WTC11 (cell line): Measurements from ENCODE around the gene UMAD1. TPM values are rescaled to one million over a fixed set of nuclear protein-coding genes. Genes with fewer than 3 reads are reported as not detected.
A peak's percentile ranks its signal among the peaks of the same experiment; 100 is the strongest.

Experiments
- ATAC-seq: fragments of 200-7000 bp; cut with Tn5 transposase; 2 replicates; pipeline ENCODE4 v1.10.0; 2021; ENCODE audit warnings: mild to moderate bottlenecking, moderate library complexity
- CTCF ChIA-PET: fragments of 300-600 bp; sonication (Branson Sonifier 250); formaldehyde crosslinking; loops from one replicate; lab custom pipeline; 2021; ENCODE audit warnings: antibody characterized with exemption; lab: Charles Lee
- POLR2A ChIA-PET: fragments of 350-600 bp; sonication (Branson Sonifier 250); formaldehyde crosslinking; loops from one replicate; lab custom pipeline; 2021; ENCODE audit warnings: antibody characterized with exemption; lab: Charles Lee
- DNase-seq: peaks from one replicate; pipeline ENCODE4 v3.0.0; 2021; ENCODE audit warnings: low spot score
- H3K27ac Mint-ChIP-seq: 2 replicates; pipeline ENCODE4 v1.8.0; 2021; ENCODE audit warnings: mixed read lengths
- H3K27me3 Mint-ChIP-seq: 2 replicates; pipeline ENCODE4 v1.8.0; 2021; ENCODE audit warnings: low read depth, mild to moderate bottlenecking, moderate library complexity, mixed read lengths
- H3K36me3 Mint-ChIP-seq: 2 replicates; pipeline ENCODE4 v1.8.0; 2021; ENCODE audit warnings: mixed read lengths
- H3K4me1 Mint-ChIP-seq: 2 replicates; pipeline ENCODE4 v1.8.0; 2022; ENCODE audit warnings: mixed read lengths
- H3K4me3 Mint-ChIP-seq: 2 replicates; pipeline ENCODE4 v1.8.0; 2021; ENCODE audit warnings: mild to moderate bottlenecking, moderate library complexity, mixed read lengths
- H3K9me3 Mint-ChIP-seq: 2 replicates; pipeline ENCODE4 v1.8.0; 2021; ENCODE audit warnings: mixed read lengths
- CREB1 ChIP-seq: sonication (generic); formaldehyde crosslinking; IDR thresholded peaks from 2 replicates; pipeline ENCODE4 v1.8.0; 2023; ENCODE audit warnings: mild to moderate bottlenecking, missing genetic modification reagents
- CTCF ChIP-seq: fragments of 200-600 bp; IDR thresholded peaks from 2 replicates; pipeline ENCODE4 v1.8.0; 2022; ENCODE audit warnings: antibody characterized with exemption
- E2F1 ChIP-seq: sonication (generic); formaldehyde crosslinking; IDR thresholded peaks from 2 replicates; pipeline ENCODE4 v1.8.0; 2022; ENCODE audit warnings: mild to moderate bottlenecking, missing genetic modification reagents
- ETV6 ChIP-seq: sonication (generic); formaldehyde crosslinking; IDR thresholded peaks from 2 replicates; pipeline ENCODE4 v1.8.1; 2022; ENCODE audit warnings: mild to moderate bottlenecking, missing genetic modification reagents
- FOXP4 ChIP-seq: sonication (generic); formaldehyde crosslinking; IDR thresholded peaks from 2 replicates; pipeline ENCODE4 v1.8.0; 2022; ENCODE audit warnings: mild to moderate bottlenecking, missing genetic modification reagents
- HMGXB4 ChIP-seq: sonication (generic); formaldehyde crosslinking; IDR thresholded peaks from 2 replicates; pipeline ENCODE4 v1.8.1; 2023; ENCODE audit warnings: mild to moderate bottlenecking, moderate library complexity, missing genetic modification reagents
- NFE2L1 ChIP-seq: sonication (generic); formaldehyde crosslinking; IDR thresholded peaks from 2 replicates; pipeline ENCODE4 v1.8.1; 2023; ENCODE audit warnings: missing genetic modification reagents
- NFYB ChIP-seq: sonication (generic); formaldehyde crosslinking; conservative IDR thresholded peaks from 2 replicates; pipeline ENCODE4 v1.8.0; 2022; ENCODE audit warnings: low read depth, missing genetic modification reagents
- OVOL2 ChIP-seq: fragments of 250-450 bp; sonication (Bioruptor Pico); IDR thresholded peaks from 2 replicates; pipeline ENCODE4 v1.9.0; 2021; ENCODE audit warnings: mild to moderate bottlenecking, borderline replicate concordance
- TEAD1 ChIP-seq: sonication (generic); formaldehyde crosslinking; IDR thresholded peaks from 2 replicates; pipeline ENCODE4 v1.8.0; 2022; ENCODE audit warnings: mild to moderate bottlenecking, missing genetic modification reagents
- TEAD4 ChIP-seq: sonication (generic); formaldehyde crosslinking; IDR thresholded peaks from 2 replicates; pipeline ENCODE4 v1.8.0; 2022; ENCODE audit warnings: mild to moderate bottlenecking, missing genetic modification reagents
- TP53 ChIP-seq: sonication (generic); formaldehyde crosslinking; IDR thresholded peaks from 2 replicates; pipeline ENCODE4 v1.8.1; 2023; ENCODE audit warnings: mild to moderate bottlenecking, missing genetic modification reagents
- ZBTB21 ChIP-seq: sonication (generic); formaldehyde crosslinking; IDR thresholded peaks from 2 replicates; pipeline ENCODE4 v1.8.1; 2023; ENCODE audit warnings: mild to moderate bottlenecking, missing genetic modification reagents, borderline replicate concordance
- ZNF121 ChIP-seq: sonication (generic); formaldehyde crosslinking; IDR thresholded peaks from 2 replicates; pipeline ENCODE4 v1.8.0; 2023; ENCODE audit warnings: missing genetic modification reagents
- ZNF263 ChIP-seq: sonication (generic); formaldehyde crosslinking; IDR thresholded peaks from 2 replicates; pipeline ENCODE4 v1.8.1; 2022; ENCODE audit warnings: low read depth, mild to moderate bottlenecking, moderate library complexity, missing genetic modification reagents
- ZNF416 ChIP-seq: fragments of 250-450 bp; sonication (Bioruptor Pico); IDR thresholded peaks from 2 replicates; pipeline ENCODE4 v1.9.0; 2021; ENCODE audit warnings: mild to moderate bottlenecking, inconsistent platforms
- ZNF425 ChIP-seq: fragments of 250-450 bp; sonication (Bioruptor Pico); conservative IDR thresholded peaks from 2 replicates; pipeline ENCODE4 v1.9.0; 2021; ENCODE audit warnings: mild to moderate bottlenecking
- ZSCAN18 ChIP-seq: fragments of 250-450 bp; sonication (Bioruptor Pico); IDR thresholded peaks from 2 replicates; pipeline ENCODE4 v2.1.2; 2022; ENCODE audit warnings: mild to moderate bottlenecking, moderate library complexity
- total RNA-seq: library from RNA; stranded (reverse); gene quantifications from 3 replicates; pipeline ENCODE4 v1.2.3, GENCODE V29; 2021

UMAD1 gene
- total RNA-seq, 1 experiment from 2014 or later = 13.0 TPM

- ChIA-PET CTCF (no interaction called here), POLR2A (no interaction called here)
- Mint-ChIP-seq H3K9me3 (no peaks in the 10 kb centered on the region), H3K27ac (no peak overlapping the region), H3K4me1 (no peaks in the 10 kb centered on the region), H3K27me3 (no peaks in the 10 kb centered on the region), H3K4me3 (no peak overlapping the region), H3K36me3 (no peaks in the 10 kb centered on the region)
- ATAC-seq = no peak
- no peak for DNase-seq
- TF ChIP-seq ETV6 (CRISPR knock-in tag) = no peak
- no peak for TF ChIP-seq CTCF
- no peak for TF ChIP-seq NFYB (CRISPR knock-in tag)
- TF ChIP-seq ZSCAN18 (CRISPR knock-in tag) = no peak
- TF ChIP-seq ZNF425 (CRISPR knock-in tag) = no peak
- TF ChIP-seq OVOL2 = no peak
- no peak for TF ChIP-seq ZNF416 (CRISPR knock-in tag)
- no peak for TF ChIP-seq CREB1 (CRISPR knock-in tag)
- TF ChIP-seq E2F1 (CRISPR knock-in tag) = no peak
- TF ChIP-seq HMGXB4 (CRISPR knock-in tag) = no peak
- no peak for TF ChIP-seq TP53 (CRISPR knock-in tag)
- TF ChIP-seq ZBTB21 (CRISPR knock-in tag) = no peak
- no peak for TF ChIP-seq FOXP4
- TF ChIP-seq ZNF263 (CRISPR knock-in tag) = no peak
- TF ChIP-seq TEAD4 (CRISPR knock-in tag) = no peak
- no peak for TF ChIP-seq NFE2L1 (CRISPR knock-in tag)
Measured at GRCh38 chr7:7617550-7617949, 23.0 kb upstream of the UMAD1 start.

- H3K27ac Mint-ChIP-seq = no peak overlapping the region
- ChIA-PET POLR2A (no interaction called here), CTCF (no interaction called here)
- ATAC-seq (no peak), DNase-seq (no peak)
- H3K36me3 Mint-ChIP-seq = no peaks in the 10 kb centered on the region
- H3K9me3 Mint-ChIP-seq = no peaks in the 10 kb centered on the region
- TF ChIP-seq ZNF121 (peak; percentile 86), TEAD1 (CRISPR knock-in tag) (no peak)
- peaks cover 6% of the 10 kb centered on the region for H3K4me1 Mint-ChIP-seq
- no peak overlapping the region for H3K4me3 Mint-ChIP-seq
- H3K27me3 Mint-ChIP-seq = no peaks in the 10 kb centered on the region
Measured at GRCh38 chr7:7618410-7618809, 22.1 kb upstream of the UMAD1 start.
